Stimulated activated CD8-positive, alpha-beta memory T cell treated with anti-CD3 and anti-CD28 coated beads, Interleukin-12 subunit alpha, Interleukin-12 subunit beta, amount 100 ng/mL, for 24 hours (primary cell): ENCODE data around the gene MEGF6.

Experiments
- DNase-seq: peaks from one replicate; pipeline ENCODE4 v3.0.0-alpha.2; 2020; ENCODE audit errors: extremely low read depth

MEGF6 gene

DNA sequence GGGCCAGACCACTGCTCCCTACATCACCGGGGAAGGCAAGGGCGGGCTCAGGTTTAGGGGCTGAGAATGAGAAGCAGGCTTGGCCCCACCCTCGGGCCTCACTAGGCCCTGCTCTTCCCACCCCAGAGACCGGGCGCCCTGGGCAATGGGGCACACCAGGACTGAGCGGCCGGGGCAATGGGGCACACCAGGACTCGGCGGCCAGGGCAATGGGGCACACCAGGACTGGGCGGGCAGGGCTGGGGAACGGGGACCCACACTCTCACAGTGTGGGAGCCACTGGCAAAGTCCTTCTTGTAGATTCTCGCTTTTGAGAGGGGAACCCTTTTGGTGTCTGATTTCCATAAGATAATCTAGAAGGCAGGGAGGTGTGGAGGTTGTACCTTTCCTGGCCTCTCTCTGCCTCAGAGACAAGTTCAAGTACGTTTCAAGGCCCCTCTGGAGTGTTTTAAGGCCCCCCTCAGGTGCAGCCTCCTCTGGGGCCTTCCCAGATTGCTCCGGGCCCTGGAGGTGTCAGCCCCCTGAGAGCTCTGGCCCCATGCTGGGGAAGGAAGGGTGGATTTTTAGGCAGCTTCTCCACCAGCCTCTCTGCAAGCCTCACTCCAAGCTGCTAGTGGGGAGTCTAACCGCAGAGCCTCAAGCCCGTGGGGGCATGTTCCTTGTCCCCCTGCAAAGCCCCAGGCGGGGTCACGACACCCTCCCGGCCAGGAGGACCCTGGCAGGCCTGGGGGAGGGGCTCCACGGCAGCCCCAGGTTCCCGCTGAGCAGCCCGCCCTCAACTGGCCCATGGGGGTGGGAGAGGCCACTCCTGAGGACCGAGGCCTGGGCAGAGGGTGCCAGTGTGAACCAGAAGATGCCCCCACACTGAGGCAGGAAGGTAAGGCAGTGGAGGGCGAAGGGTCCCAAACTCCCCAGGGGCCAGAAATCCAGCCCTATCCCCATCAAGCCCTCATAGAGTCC, 90.6 kb downstream of the MEGF6 start:
- DNase-seq = no peak

DNA sequence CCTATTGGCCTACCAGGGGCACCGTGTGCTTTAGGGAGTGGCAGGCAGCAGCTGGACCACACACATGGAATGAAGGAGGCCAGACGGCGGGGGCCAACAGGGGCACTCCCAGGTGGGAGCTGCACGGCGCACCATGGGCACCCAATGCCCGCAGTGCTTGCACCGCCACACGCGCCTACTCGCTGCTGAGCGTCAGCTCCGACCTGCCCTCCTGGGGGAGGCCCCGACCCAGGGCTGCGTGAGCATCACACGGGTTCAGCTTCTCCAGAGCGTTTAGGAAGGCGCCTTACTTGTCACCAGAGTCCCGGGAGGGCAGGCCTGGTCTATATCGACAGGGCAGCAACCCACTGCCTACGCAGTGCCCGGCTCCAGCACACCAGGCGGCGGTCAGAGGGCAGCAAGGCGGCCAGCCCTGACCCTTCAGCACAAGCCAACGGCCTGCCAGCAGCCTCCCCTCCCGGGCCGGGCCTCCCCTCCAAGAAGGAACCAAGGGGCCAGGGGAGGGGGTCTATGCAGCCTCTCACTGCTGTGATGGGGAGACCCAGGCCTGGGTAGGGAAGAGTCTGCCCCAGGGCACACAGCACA, 91.9 kb downstream of the MEGF6 start:
- no peak for DNase-seq

DNA sequence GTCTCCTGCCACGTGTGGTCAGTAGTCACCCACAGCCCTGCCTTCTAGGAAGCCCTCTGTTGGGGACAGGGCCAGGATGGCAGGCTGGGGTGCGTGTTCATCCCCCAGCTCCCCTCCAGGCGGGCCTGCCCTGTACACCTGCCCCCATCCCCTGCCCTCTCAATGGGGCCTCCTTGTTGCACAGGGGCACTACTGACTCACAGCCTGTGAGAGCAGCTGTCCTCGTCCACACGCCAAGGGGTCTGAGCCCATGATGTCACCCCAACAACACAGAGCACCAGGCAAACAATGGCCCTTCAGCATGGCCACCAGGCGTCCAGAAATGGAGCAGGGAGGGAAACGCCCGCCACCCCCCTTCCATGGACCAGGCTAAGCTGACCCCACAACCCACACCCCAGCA, 92.6 kb downstream of the MEGF6 start:
- no peak for DNase-seq

- no peak for DNase-seq
These were observed 93.1 kb downstream of the MEGF6 start for GRCh38 chr1:3518256-3518655.

- no peak for DNase-seq
These were observed 94.2 kb downstream of the MEGF6 start for GRCh38 chr1:3516911-3517675.

- no peak for DNase-seq
These were observed 94.8 kb downstream of the MEGF6 start for GRCh38 chr1:3516481-3516869.

DNA sequence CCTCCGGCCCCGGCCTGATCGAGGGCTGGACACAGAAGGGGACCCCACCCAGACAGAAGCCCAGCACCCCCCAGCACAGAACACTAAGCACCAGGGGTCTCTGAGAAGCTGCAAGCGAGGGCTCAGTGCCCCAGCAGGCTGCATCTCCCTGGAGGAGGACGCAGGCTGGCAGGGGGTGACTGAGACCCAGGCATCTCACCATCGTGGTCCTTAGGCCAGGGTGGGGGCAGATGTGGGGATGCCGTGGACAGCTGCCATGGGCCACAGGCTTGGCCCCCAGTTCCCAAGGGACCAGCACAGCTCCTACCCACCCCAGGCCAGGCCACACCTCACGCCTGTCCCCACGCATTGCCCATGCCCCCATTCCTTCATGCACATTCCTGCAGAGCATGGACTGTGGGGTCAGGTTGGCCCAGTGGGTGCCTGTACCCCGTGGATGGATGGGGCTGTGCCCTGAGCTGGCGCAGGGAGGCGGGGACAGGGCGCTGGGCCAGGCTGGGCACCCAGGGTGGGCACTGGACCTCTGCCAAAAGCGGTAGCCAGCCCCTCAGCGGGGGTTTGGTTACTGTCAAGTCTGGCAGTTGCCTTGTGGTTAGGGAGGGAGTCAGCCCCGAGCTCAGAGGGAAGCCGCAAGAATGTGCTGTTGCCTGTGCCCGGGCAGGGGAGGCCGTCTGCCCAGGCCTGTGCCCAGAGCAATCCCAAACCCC, 95.4 kb downstream of the MEGF6 start:
- DNase-seq = no peak

DNA sequence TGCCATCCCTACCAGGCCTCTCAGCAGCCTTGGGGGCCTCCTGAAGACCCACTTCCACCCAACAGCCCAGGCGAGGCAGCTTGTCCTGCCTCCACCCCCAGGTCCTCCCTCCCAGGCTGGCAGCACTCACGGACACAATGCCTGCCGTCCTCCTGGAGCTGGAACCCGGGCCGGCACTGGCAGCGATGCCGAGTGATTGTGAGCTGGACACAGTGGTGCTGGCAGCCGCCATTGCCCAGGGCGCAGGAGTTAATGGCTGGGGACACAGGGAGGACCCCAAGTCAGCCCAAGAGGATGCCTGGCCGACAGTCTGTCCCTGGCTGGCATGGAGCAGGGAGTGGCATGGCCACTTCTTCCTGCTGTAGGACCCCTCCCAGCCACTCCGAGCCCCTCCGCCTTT, 96.0 kb downstream of the MEGF6 start:
- no peak for DNase-seq

- DNase-seq = no peak
These were observed 96.9 kb downstream of the MEGF6 start for GRCh38 chr1:3514404-3514803.

- DNase-seq = no peak
These were observed 99.5 kb downstream of the MEGF6 start for GRCh38 chr1:3511856-3512255.

DNA sequence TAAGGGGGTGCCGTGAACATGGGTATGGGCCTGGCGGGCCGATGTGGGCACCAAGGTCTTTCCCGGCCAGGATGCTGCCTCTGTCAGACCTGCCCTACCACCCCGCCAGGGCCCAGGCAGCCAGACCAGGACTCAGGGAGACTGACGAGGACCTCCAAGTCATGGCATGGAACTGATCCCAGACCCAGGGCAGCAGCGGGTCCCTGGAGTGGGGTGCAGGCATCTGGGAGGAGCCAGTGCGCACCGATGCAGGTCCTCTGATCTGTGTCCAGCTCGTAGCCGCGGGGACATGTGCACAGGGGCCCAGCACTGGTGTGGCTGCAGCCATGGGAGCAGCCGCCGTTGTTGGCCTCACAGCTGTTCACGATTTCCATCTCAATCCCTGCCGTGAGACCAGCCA, 100.0 kb downstream of the MEGF6 start:
- DNase-seq = no peak

DNA sequence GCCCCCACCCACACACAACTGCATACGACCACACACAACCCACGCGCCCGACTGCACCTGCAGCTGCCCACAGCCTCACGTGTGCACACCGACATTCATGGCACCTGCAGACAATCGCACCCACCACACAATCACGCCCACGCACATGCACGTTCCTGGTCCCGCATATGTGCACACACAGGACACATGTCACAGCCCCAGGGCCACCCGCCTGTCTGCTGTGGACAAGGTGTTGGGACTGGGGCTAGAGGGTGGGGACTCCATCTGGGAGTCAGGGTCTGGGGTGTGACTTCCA, 100.4 kb downstream of the MEGF6 start:
- DNase-seq = no peak

DNA sequence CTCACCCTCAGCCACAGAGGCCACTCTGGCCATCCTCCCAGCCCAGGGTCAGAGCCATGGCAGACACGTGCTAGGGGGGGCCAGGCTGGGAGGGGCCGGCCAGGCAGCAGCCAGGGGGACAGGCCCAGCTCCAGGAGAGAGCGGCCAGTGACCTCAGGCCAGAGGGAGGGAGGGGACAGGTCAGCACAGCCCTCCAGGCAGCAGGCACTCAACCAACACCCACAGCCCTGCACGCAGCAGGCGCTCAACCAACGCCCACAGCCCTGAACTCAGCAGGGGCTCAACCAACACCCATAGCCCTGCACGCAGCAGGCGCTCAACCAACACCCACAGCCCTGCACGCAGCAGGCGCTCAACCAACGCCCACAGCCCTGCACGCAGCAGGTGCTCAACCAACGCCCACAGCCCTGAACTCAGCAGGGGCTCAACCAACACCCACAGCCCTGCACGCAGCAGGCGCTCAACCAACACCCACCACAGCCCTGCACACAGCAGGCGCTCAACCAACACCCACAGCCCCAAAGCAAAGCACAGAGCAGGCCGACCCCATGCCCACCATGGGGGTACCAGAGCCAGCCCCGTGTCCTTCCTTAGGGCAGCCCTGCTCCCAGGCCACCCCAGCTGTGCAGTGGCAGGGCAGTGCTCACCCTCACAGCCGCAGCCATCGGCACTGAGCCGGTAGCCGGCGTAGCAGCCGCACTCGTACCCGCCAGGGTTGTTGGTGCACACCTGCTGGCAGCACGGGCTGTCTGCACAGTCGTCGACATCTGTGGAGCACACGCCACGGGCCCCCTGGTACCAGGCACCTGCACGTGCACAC, 101.0 kb downstream of the MEGF6 start:
- no peak for DNase-seq

GRCh38 chr1:3509721-3510120, 101.6 kb downstream of the MEGF6 start:
- no peak for DNase-seq

- DNase-seq = no peak
These were observed 102.4 kb downstream of the MEGF6 start for GRCh38 chr1:3508757-3509415.

GRCh38 chr1:3507636-3508275, 103.6 kb downstream of the MEGF6 start:
- DNase-seq = no peak

DNA sequence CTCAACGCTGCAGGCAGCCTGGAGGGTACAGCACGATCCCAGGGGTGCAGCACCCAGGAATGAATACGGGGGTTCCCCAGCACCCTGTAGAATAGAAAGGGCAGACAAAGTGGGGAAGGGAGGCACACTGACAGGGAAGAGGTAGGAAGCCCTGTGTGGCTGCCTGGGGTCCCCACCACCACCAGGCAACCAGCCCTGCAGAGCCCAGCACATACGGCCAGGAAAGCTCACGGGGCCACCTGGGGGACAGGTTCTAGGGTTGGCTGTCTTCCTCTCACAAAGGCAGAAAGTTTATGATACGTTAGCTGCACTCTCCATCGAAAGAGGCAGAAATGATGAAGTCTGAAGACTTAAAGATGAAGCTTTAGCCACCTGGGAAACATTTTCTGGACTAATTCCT, 104.4 kb downstream of the MEGF6 start:
- DNase-seq = no peak

DNA sequence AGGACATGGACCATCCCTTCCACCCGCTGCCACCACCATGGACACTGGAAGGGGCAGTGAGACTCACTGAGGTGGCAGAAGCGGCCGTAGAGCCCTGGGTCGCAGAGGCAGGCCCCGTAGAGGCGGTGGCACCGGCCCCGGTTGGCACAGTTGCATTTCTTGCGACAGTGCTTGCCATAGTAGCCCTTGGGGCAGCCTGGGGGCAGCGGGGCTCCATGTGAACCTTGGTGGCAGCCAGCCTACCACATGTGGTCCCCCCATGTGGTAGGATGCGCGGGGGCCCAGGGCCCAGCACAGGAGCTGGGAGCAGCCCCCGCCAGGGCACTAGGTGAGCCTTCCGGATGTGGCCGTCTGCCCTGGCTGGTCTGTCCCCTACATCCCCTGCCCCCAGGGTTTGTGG, 105.3 kb downstream of the MEGF6 start:
- no peak for DNase-seq

DNA sequence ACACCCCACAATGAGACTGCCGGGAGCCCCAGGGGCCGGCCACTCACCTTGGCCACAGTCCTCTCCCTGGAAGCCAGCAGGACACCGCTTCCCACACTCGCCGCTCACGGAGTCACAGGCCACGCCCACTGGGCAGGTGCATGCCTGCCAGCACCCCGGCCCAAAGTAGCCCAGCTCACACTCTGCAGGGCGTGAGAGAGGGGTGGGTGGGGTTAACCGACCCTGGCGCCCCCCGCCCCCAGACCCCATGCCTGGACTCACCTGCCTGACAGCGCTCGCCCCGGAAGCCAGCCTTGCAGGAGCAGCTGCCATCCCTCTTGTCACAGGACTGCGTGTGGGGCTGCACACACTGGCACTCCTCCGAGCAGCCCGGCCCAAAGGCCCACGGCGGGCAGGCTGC, 106.1 kb downstream of the MEGF6 start:
- no peak for DNase-seq

DNA sequence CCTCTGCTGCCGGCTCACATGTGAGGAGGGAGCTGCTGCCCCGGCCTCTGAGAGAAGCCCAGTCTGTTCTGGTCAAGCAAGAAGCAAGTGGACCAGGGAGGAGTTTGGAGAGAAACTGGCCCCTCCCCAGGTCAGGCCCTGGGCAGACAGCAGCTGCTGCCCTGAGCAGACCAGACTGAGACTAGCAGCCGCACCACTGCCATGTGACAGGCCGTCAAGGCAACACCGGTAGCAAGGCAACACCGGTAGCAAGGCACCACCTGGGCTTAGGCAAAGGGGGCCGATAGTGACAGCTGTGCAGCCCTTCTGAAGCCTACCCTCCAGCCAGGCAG, 106.5 kb downstream of the MEGF6 start:
- no peak for DNase-seq
